Panc1 (cell line): ENCODE measurements around the gene EFEMP1. TPM values are rescaled to one million over a fixed set of nuclear protein-coding genes. Genes with fewer than 3 reads are reported as not detected.

ENCODE experiments used
- ATAC-seq: fragments of 200-7000 bp; cut with Tn5 transposase; 2 replicates; pipeline ENCODE4 v1.9.1; 2020; ENCODE audit warnings: mild to moderate bottlenecking, moderate library complexity
- BruUV-seq: library from RNA; stranded (reverse); fragments of 400-500 nt; replicated peaks from 2 replicates; lab custom pipeline; 2021; lab: Mats Ljungman, UMichigan
- CTCF ChIA-PET: fragments of 300-600 bp; sonication (Branson Sonifier 250); formaldehyde crosslinking; loops from one replicate; lab custom pipeline; 2022; ENCODE audit warnings: antibody characterized with exemption; lab: Charles Lee
- POLR2A ChIA-PET: fragments of 300-600 bp; sonication (Branson Sonifier 250); formaldehyde crosslinking; loops from one replicate; lab custom pipeline; 2022; ENCODE audit warnings: antibody characterized with exemption; lab: Charles Lee
- DNase-seq: peaks from one replicate; pipeline ENCODE4 v3.0.0-alpha.2; 2010; ENCODE audit warnings: low read depth, low spot score
- H3K27ac ChIP-seq: 2 replicates; pipeline ENCODE4 v1.5.1; 2011; ENCODE audit warnings: mild to moderate bottlenecking, low read length, inconsistent platforms
- H3K27me3 ChIP-seq: fragments of 200-500 bp; sonication (Bioruptor generic); 2 replicates; pipeline ENCODE4 v1.6.0; 2014; ENCODE audit warnings: low read length, inconsistent platforms; ENCODE audit not compliant: control insufficient read depth, insufficient read depth
- H3K36me3 ChIP-seq: fragments of 200-500 bp; sonication (Bioruptor generic); 2 replicates; pipeline ENCODE4 v1.5.1; 2014; ENCODE audit warnings: inconsistent platforms, mild to moderate bottlenecking, low read length, moderate library complexity; ENCODE audit not compliant: control insufficient read depth, insufficient read depth
- H3K4me1 ChIP-seq: 2 replicates; pipeline ENCODE4 v1.5.1; 2011; ENCODE audit warnings: inconsistent platforms, mild to moderate bottlenecking, low read length, moderate library complexity; ENCODE audit not compliant: control insufficient read depth, insufficient read depth
- H3K4me3 ChIP-seq, 2 experiments: 2 replicates each; pipeline ENCODE4 v1.5.1; 2011 to 2012; ENCODE audit warnings: low read depth in 2 of 2, low read length in 2 of 2, mild to moderate bottlenecking in 2 of 2, inconsistent platforms in 1 of 2, moderate library complexity in 1 of 2
- H3K9me3 ChIP-seq: fragments of 200-500 bp; sonication (Bioruptor generic); 2 replicates; pipeline ENCODE4 v1.5.1; 2014; ENCODE audit warnings: low read depth, mild to moderate bottlenecking, inconsistent platforms, low read length, moderate library complexity; ENCODE audit not compliant: control insufficient read depth, insufficient read depth
- CTCF ChIP-seq: fragments of 450-650 bp; IDR thresholded peaks from 2 replicates; pipeline ENCODE4 v1.5.1; 2017; ENCODE audit warnings: mild to moderate bottlenecking
- POLR2AphosphoS5 ChIP-seq: IDR thresholded peaks from 2 replicates; pipeline ENCODE4 v1.6.1; 2012; ENCODE audit warnings: mild to moderate bottlenecking, low read depth, low read length, moderate library complexity
- REST ChIP-seq, 2 experiments: IDR thresholded peaks; 2 replicates each; pipeline ENCODE4 v1.6.1; 2011 to 2012; ENCODE audit warnings: low read depth in 2 of 2, control low read depth in 1 of 2, low read length in 1 of 2, mild to moderate bottlenecking in 1 of 2, moderate library complexity in 1 of 2; ENCODE audit not compliant: insufficient read depth in 1 of 2
- SIN3A ChIP-seq: IDR thresholded peaks from 2 replicates; pipeline ENCODE4 v1.6.1; 2012; ENCODE audit warnings: low read depth, mild to moderate bottlenecking, low read length, moderate library complexity, borderline replicate concordance; ENCODE audit not compliant: insufficient read depth
- TCF7L2 ChIP-seq: IDR thresholded peaks from 2 replicates; pipeline ENCODE4 v1.6.1; 2011; ENCODE audit warnings: mild to moderate bottlenecking, low read depth, low read length, inconsistent platforms
- in situ Hi-C: cut with HindIII; loops from 2 replicates; pipeline ENCODE4 v1.10.0; 2016; ENCODE audit warnings: low sequenced_read_pairs, low pct_unique_long_range_greater_than_20kb
- intact Hi-C: fragments of 100-400 bp; cut with micrococcal nuclease; formaldehyde crosslinking; loops from one replicate; pipeline ENCODE4 v1.10.0; 2022; ENCODE audit not compliant: unreplicated experiment
- total RNA-seq: library from RNA; stranded (reverse); gene quantifications from one replicate; pipeline ENCODE4 v1.2.1, GENCODE V29; 2021; ENCODE audit not compliant: unreplicated experiment

The EFEMP1 gene
- total RNA-seq, 1 experiment from 2014 or later, result 15.5 TPM

GRCh38 chr2:55861733-55862132 lies 61.8 kb downstream of the EFEMP1 start:
- ATAC-seq (no peak), DNase-seq (no peak)
- no peaks in the 10 kb centered on the region for H3K4me1 ChIP-seq
- no peaks in the 10 kb centered on the region for H3K9me3 ChIP-seq
- intact Hi-C loops (no loop called here), in situ Hi-C loops (no loop called here)
- POLR2A ChIA-PET, result no interaction called here
- no peak overlapping the region for H3K27ac ChIP-seq
- CTCF ChIA-PET, result no interaction called here
- no peak for TF ChIP-seq REST (IDR thresholded peaks at IDR 0.05; ENCODE audit: insufficient read depth in 1 of 2, low read depth in 2 of 2, low read length in 1 of 2)
- no peak for TF ChIP-seq TCF7L2
- TF ChIP-seq SIN3A, result no peak
- no peak for TF ChIP-seq CTCF
- no peak for TF ChIP-seq POLR2AphosphoS5
- H3K36me3 ChIP-seq, result no peaks in the 10 kb centered on the region; the same call in 1 of the 2 replicates
- H3K4me3 ChIP-seq, result no peak overlapping the region
- BruUV-seq, result no TSS peak
- H3K27me3 ChIP-seq, result no peaks in the 10 kb centered on the region

- Histone ChIP-seq H3K36me3 (no peaks in the 10 kb centered on the region; the same call in 1 of the 2 replicates), H3K27ac (no peak overlapping the region), H3K4me1 (no peaks in the 10 kb centered on the region), H3K4me3 (no peak overlapping the region), H3K9me3 (no peaks in the 10 kb centered on the region), H3K27me3 (no peaks in the 10 kb centered on the region)
- POLR2A ChIA-PET, result no interaction called here
- ATAC-seq (no peak), DNase-seq (no peak)
- in situ Hi-C loops (no loop called here), intact Hi-C loops (no loop called here)
- TF ChIP-seq REST (IDR thresholded peaks at IDR 0.05; ENCODE audit: insufficient read depth in 1 of 2, low read depth in 2 of 2, low read length in 1 of 2) (no peak), CTCF (no peak), SIN3A (no peak), TCF7L2 (no peak), POLR2AphosphoS5 (no peak)
- CTCF ChIA-PET, result no interaction called here
- no TSS peak for BruUV-seq
These were observed 62.8 kb downstream of the EFEMP1 start for GRCh38 chr2:55860832-55861231.
